ENCODE results near the gene WDR90.
"Not testable (repeated sequence)": the region's sequence is repeated elsewhere in the genome, so short reads cannot be mapped to it uniquely, and the experiment has no call there.

WDR90 gene

GRCh38 chr16:678209-678857 is 29.2 kb downstream of the WDR90 start:
- no peak for DNase-seq

GRCh38 chr16:678858-679813 is 30.0 kb downstream of the WDR90 start:
- peak; percentile 34 for DNase-seq

- no peak for DNase-seq
These were observed 30.9 kb downstream of the WDR90 start, which contains the start of gene STUB1 for GRCh38 chr16:679814-680624. Gene STUB1, plus strand, starts transcription at chr16:680410. Its CDS starts 116 bp downstream, at chr16:680526.

GRCh38 chr16:680625-680945 is 31.4 kb downstream of the WDR90 start:
- no peak for DNase-seq

- DNase-seq, result no peak
These were observed 32.0 kb downstream of the WDR90 start for GRCh38 chr16:680967-681745.

GRCh38 chr16:681746-682427 is 32.7 kb downstream of the WDR90 start:
- no peak for DNase-seq

DNA sequence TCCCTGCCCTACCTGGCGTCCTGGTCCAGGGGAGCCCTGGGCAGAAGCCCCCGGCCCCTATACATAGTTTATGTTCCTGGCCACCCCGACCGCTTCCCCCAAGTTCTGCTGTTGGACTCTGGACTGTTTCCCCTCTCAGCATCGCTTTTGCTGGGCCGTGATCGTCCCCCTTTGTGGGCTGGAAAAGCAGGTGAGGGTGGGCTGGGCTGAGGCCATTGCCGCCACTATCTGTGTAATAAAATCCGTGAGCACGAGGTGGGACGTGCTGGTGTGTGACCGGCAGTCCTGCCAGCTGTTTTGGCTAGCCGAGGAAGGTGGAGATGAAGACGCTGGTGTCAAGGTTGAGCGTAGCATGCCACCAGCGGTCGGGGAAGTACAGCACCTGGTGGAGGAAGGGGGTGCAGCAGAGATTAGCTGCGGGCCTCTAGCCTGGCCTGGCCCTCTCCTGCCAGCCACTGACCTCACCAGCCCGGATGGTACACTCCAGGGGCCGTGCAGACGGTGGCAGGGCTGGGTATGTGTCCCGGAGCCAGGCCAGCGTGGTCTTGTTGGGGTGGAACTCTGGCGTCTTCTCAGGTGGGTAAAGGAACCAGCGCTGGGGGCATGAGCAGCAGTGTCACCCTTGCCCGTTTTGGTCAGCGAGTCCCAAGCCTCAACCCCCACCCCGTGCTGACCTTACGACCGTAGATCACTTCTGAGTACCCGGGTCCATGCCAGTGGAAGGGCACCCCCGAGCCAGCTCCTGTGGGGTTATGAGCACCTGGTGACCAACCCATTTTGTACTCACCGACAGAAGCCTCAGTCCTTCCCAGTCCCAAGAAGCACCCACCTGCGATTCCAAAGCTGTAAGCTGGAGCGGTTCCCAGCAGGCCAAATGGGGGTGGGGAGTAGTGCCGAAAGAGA is 33.6 kb downstream of the WDR90 start:
- no peak for DNase-seq

DNA sequence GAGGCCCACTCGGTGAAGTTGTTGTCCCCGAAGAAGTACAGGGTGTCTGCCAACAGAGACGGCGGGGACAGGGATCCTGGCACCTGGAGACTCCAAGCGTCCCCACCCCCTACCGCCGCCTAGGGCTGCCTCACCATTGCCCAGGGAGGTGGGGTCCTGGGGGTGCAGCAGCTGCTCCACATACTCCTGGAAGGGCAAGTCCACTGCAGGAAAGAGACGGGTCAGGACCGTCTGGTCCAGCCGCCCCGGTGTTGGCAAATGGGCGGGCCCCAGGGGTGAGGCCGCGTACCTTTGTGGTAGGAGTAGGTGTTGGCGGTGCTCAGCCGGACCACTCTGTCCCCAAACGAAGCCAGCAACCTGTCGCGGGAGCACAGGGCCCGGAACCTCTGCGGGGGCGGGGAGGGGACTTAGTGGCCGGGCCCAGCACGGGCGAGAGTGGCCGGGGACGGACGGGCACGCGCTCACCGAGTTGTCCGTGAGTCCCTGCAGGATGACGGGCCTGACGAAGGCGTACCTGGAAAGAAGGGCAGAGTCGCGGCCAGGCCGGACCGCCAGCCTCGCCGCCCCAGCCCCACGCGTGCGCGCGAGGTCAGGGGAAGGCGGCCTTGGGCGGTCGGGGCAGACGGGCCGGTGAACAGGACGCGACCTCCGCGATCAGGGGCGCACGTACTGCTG is 34.4 kb downstream of the WDR90 start:
- DNase-seq, result no peak

DNA sequence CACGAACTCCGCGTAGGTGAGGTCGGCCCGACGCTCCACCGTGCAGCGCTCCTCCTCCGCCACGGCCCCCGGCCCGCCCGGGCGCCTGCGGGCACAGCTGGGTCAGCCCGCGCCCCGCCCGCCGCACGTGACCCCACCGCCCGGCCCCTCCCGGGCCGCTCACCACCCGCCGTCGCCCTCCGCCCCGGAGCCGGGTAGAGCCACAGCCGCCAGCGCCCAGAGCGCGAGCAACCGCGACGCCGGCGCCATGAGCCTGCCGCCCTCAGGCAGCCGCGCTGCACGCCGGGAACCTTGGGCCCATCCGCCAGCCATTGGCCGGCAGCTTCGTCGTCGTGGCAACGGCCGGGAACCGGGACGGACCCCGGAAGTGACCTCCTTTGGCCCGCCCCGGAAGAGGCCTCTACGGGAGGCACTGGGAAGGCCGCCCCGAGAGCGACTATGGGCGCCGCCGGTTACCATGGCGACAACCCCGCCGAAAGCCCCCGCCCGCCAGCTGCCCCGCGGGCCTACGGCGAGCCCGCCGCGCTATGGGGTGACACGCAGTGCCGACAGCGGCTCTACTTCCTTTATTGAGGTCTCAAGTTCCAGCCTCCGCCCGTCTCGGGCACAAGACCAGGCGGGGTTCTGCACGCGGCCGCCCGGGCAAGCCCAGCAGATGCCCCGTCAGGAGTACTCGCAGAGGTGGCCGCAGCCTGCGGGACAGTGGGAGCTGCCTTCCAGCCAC is 35.1 kb downstream of the WDR90 start, which contains the start of gene JMJD8:
TSS of gene JMJD8 (minus strand) at position 264 of the 724 bp plus-strand sequence. CDS start at position 249, 15 bp downstream.
- DNase-seq, result peak; percentile 82

GRCh38 chr16:684961-685696 is 36.0 kb downstream of the WDR90 start:
- peak; percentile 38 for DNase-seq

DNA sequence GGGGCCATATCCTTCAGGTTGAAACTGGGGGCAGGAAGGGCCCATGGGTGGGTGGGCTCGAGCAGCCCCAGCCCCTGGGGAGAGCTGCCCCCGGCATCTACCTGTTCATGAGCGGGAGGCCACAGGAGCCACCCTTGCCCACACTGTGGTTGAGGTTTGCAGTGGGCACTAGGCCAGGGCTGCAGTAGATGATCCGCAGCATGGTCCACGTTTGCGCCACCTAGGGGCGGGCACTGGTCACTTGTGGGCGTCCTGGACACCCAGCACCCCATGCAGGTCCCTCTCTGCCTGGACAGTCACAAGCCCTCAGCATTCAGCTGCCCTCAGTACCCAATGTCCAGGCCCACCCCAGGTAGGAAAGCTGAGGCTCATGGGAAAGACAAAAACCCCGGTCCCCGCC is 36.8 kb downstream of the WDR90 start:
- no peak for DNase-seq

GRCh38 chr16:686459-687260 is 37.5 kb downstream of the WDR90 start:
- no peak for DNase-seq

DNA sequence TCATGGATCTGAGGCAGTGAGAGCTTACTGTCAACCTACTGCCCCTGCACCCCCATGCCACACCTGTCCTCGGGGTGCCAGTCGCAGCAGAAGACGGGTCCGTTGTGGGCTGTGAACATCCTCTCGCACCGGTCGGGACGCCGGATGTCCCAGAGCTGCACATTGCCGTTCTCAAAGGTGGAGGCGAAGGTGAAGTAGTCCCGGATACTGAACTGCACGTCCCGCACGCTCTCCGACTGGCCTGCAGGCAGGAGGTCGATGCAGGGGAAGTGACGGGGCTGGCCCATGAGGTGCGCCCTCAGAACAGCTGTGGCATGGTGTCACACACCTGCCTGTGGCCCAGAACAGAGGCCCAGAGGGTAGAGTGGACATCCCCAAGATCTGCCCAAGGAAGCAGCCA is 38.3 kb downstream of the WDR90 start:
- no peak for DNase-seq

DNA sequence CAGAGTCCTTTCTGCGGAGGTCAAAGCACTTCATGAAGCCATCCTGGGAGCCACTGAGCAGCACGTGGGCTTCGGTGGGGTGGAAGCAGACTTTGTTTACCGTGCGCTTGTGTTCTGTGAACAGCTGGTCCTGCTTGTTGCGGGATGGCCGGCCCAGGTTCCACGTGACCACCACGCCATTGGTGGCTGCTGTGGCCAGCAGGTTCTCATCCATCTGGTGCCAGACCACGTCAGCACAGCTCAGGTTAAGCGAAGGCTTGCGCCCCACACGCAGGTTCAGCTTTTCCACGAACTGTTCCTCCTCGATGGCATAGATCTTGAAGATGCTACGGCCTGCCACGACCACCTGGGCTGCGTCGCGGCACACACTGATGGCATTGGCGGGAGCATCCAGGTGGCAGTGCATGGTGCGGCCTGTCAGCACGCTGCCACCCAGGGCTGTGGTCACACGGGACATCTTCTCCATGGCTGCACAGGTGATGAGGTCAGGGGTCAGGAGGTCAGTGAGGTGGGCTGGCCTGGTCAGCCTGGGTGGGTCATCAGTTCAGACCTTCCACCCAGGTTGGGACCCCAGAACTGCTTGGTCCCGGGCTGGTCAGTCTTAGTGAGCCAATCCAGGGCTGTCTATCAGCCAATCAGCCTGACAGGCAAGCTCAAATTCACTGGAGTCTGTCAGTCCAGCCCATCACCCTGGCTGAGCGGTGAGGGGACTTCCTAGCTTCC is 40.2 kb downstream of the WDR90 start:
- DNase-seq, result no peak

DNA sequence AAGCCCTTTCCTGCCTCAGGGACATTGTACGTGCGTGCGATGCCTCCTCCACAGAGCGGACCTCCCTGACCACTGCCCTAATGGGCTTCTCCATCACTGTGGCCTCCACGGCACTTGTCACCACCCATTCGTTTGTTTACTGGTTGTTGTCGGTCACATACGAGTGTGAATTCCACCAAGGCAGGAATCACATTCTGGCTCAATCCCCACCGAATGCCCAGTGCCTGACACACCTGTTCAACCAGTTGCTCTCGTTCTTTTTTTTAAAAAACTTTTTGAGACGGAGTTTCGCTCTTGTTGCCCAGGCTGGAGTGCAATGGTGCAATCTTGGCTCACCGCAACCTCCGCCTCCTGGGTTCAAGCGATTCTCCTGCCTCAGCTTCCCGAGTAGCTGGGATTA is 42.1 kb downstream of the WDR90 start:
- not testable (repeated sequence) for DNase-seq

GRCh38 chr16:692356-693108 is 43.4 kb downstream of the WDR90 start:
- no peak for DNase-seq

All from NCI-H187 treated with DMSO at 0.1 percent for 48 hours (cell line).